ENCODE data around the gene ATP6V0C. TPM values are rescaled to one million over a fixed set of nuclear protein-coding genes. Genes with fewer than 3 reads are reported as not detected.

ATP6V0C gene
- 260 and 262 TPM in 2 replicates for total RNA-seq (2022)
- Bru-seq, nascent RNA = percentile 53 among the genes with signal in this experiment
- percentile 48 among the genes with signal in this experiment for BruChase-seq, experiment 1, labeled RNA remaining after a 6-hour chase
- percentile 51 among the genes with signal in this experiment for BruChase-seq, experiment 2, labeled RNA remaining after a 2-hour chase
- long read RNA-seq, transcript ATP6V0C-201 (3 exons, 1,175 nt) = major isoform, 224 of 227 reads
- long read RNA-seq, partial matches to known transcripts = 0 of 227 reads
- long read RNA-seq, other reads (novel, unspliced or antisense) = 2 of 227 reads

DNA sequence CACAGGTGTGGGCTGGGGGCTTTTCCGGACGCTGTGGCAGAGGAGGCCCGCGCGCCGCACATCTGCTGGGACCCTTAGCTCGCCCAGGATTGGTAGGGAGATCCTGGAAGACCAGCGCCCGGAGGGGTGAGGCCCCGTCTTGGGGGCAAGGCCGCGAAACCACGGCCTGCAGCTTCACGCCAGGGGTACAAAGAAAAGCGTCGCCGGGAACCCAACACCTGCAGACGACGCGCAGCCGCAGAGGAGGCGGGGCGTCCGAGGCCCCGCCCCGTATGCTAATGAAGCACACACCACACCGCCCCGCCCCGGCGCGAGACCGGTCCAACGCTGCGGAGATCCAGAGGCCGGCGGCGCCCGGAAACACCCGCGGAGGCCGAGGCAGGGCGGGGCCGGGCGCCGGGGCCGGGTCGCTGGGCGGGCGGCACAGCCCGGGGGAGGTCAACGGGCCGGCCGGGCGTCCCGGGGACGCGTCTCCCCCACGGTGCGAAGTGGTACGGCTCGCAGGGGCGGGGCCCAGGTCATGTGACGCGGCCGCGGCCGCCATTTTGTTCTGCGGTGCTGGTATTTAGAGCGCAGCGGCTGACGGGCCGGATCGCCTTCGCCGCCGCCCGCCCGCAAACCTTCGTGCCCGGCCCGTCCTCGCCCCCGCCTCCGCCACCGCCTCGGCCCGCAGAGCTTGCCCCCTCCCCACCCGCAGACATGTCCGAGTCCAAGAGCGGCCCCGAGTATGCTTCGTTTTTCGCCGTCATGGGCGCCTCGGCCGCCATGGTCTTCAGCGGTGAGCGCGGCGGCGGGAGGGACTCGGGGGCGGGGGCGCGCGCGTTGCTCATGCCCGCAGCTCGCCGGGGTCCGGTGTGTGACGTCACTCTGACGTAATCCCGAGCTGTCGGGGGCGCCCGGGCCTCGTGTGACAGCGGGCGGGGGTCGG is at the start of gene ATP6V0C:
TSS of gene ATP6V0C (plus strand) at position 548 of the 928 bp plus-strand sequence. CDS start at position 700, 152 bp downstream.
- no TSS peak for BruUV-seq (replicated peaks)
- H3K36me3 Mint-ChIP-seq (ENCODE audit: insufficient read depth, unreplicated experiment) = peaks cover 60% of the 10 kb centered on the region
- H3K4me1 Mint-ChIP-seq (ENCODE audit: low read depth, unreplicated experiment) = peaks cover 34% of the 10 kb centered on the region
- DNase-seq = peak; percentile 93
- intact Hi-C loops (cut with micrococcal nuclease; ENCODE audit: unreplicated experiment) = no loop called here
- CTCF ChIA-PET = interaction anchor here (0.7 to 1.3 kb wide), 2 partner anchors 12 to 160 kb away, joined by 4 to 5 read pairs; no protein-coding TSS in a partner anchor
- peak within 1 kb of the TSS; percentile 87 for H3K27ac Mint-ChIP-seq (ENCODE audit: unreplicated experiment)
- H3K4me3 Mint-ChIP-seq (ENCODE audit: low read depth, unreplicated experiment) = peak within 1 kb of the TSS; percentile 86
- TF ChIP-seq CTCF (IDR thresholded peaks at IDR 0.05; ENCODE audit: unreplicated experiment) = no peak
- no peaks in the 10 kb centered on the region for H3K27me3 Mint-ChIP-seq (ENCODE audit: unreplicated experiment)
- no peaks in the 10 kb centered on the region for H3K9me3 Mint-ChIP-seq (ENCODE audit: low read depth, unreplicated experiment)

GRCh38 chr16:2464333-2464732 is 49.4 kb upstream of the ATP6V0C start:
- no peak for DNase-seq
- no TSS peak for BruUV-seq (replicated peaks)
- CTCF ChIA-PET = interaction anchor here (0.6 kb wide), 1 partner anchor 1478 kb away, joined by 3 read pairs; no protein-coding TSS in a partner anchor
- intact Hi-C loops (cut with micrococcal nuclease; ENCODE audit: unreplicated experiment) = no loop called here
- no peaks in the 10 kb centered on the region for H3K9me3 Mint-ChIP-seq (ENCODE audit: low read depth, unreplicated experiment)
- TF ChIP-seq CTCF (IDR thresholded peaks at IDR 0.05; ENCODE audit: unreplicated experiment) = no peak
- peaks cover 6% of the 10 kb centered on the region for H3K4me1 Mint-ChIP-seq (ENCODE audit: low read depth, unreplicated experiment)
- H3K4me3 Mint-ChIP-seq (ENCODE audit: low read depth, unreplicated experiment) = no peak overlapping the region
- H3K27me3 Mint-ChIP-seq (ENCODE audit: unreplicated experiment) = peaks cover 7% of the 10 kb centered on the region
- peaks cover 50% of the 10 kb centered on the region for H3K36me3 Mint-ChIP-seq (ENCODE audit: insufficient read depth, unreplicated experiment)
- no peak overlapping the region for H3K27ac Mint-ChIP-seq (ENCODE audit: unreplicated experiment)

DNA sequence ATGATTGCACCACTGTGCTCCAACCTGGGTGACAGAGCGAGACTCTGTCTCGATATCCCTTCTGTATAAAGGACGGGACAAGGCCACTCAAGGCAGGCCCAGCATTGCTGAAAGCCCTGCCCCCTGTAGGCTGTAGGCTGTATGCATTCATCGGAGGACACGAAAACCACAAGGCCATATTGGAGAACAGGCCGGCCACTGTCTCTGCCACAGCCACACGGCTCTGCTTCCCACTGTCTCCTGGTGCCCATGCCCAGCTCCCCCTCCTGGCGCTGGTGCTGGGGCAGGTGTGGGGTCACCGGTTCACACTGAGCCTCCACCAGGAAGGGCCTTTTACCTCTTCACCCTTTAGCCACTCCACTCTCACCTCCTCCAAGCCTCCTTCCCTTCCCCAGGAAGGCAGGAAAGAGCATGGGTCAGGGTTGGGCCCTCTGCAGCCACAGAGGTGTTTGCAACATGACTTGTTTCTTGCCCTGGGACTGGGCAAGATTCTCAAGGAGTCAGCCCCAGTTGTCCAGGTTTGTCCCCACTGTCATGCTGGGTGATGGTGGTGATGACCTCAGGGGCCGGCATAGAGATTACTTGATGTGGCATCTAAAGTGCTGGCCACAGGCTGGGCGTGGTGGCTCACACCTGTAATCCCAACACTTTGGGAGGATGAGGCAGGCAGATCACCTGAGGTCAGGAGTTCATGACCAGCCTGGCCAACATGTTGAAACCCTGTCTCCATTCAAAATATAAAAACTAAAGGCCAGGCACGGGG is 47.9 kb upstream of the ATP6V0C start:
- Mint-ChIP-seq H3K4me1 (ENCODE audit: low read depth, unreplicated experiment) (peaks cover 8% of the 10 kb centered on the region), H3K27me3 (ENCODE audit: unreplicated experiment) (peaks cover 22% of the 10 kb centered on the region), H3K9me3 (ENCODE audit: low read depth, unreplicated experiment) (no peaks in the 10 kb centered on the region), H3K36me3 (ENCODE audit: insufficient read depth, unreplicated experiment) (peaks cover 35% of the 10 kb centered on the region), H3K4me3 (ENCODE audit: low read depth, unreplicated experiment) (no peak overlapping the region), H3K27ac (ENCODE audit: unreplicated experiment) (no peak overlapping the region)
- CTCF ChIA-PET = no interaction called here
- intact Hi-C loops (cut with micrococcal nuclease; ENCODE audit: unreplicated experiment) = no loop called here
- no TSS peak for BruUV-seq (replicated peaks)
- DNase-seq = no peak
- no peak for TF ChIP-seq CTCF (IDR thresholded peaks at IDR 0.05; ENCODE audit: unreplicated experiment)
